ENCODE measurements around the gene RANGAP1.
"Not testable (repeated sequence)": the region's sequence is repeated elsewhere in the genome, so short reads cannot be mapped to it uniquely, and the experiment has no call there.

The RANGAP1 gene

DNA sequence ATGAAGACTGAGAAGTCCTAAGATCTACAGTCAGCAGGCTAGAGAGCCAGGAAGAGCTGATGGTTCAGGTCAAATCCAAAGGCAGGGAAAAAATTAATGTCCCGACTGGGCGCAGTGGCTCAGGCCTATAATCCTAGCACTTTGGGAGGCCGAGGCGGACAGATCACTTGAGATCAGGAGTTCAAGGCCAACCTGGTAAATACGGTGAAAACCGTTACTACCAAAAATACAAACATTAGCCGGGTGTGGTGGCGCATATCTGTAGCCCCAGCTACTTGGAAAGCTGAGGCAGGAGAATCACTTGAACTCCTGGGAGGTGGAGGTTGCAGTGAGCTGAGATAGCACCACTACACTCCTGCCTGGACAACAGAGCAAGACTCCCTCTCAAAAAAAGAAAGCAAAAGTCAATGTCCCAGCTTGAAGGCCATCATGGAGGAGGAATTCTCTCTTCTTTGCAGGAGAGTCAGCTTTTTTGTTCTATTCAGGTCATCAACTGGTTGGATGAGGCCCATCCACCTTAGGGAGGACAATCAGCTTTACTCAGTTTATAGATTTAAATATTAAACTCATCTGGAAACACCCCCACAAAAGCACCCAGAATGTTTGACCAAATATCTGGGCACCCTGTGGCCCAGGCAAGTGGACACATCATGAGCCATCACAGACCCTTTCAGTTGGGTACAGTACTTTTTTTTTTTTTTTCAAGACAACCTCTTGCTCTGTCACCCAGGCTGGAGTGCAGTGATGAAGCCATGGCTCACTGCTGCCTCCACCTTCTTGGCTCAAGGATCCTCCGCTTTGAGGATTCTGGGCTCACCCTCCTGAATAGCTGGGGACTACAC lies 11.1 kb upstream of the RANGAP1 start:
- no peak for DNase-seq

DNA sequence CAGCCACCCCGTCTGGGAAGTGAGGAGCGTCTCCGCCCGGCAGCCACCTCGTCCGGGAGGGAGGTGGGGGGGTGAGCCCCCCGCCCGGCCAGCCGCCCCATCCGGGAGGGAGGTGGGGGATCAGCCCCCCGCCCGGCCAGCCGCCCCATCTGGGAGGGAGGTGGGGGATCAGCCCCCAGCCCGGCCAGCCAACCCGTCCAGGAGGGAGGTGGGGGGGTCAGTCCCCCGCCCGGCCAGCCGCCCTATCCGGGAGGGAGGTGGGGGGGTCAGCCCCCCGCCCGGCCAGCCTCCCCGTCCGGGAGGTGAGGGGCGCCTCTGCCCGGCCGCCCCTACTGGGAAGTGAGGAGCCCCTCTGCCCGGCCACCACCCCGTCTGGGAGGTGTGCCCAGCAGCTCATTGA lies 8.8 kb upstream of the RANGAP1 start:
- not testable (repeated sequence) for DNase-seq

DNA sequence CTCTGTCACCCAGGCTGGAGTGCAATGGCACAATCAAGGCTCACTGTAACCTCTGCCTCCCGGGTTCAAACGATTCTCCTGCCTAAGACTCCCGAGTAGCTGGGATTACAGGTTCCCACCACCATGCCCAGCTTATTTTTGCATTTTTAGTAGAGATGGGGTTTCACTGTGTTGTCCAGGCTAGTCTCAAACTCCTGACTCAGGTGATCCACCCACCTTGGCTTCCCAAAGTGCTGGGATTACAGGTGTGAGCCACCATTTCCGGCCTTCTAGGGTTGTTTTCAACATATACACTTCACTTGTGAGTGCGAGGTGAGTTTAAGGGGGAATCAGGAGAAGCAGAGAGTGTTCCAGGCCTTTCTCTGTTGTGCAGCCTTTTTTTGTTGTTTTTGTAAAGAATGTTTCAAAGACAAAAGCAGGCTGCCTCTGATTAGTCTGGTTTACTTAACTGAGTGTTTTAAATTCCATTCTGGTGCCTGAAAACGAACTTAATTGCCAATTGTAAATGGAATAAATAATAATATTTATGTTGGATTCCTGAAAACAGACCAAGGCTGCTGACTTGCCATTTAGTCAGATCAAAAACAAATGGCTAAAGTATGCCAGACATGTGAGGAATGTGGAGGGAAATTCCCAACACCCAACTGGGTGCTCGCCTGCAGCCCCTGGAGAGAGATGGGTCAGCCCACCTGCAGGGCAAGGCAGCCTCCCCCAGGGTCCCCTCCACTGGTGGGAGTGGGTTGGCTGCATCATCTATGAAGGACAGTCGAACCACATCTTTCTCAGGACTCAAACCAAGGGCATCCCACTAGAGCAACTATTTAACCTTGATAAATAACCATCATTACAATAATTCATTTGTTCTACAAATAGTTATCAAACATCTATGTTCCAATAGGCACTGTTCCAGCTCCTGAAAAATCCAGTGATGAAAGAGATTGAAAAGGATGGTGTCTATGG lies 4.6 kb upstream of the RANGAP1 start:
- no peak for DNase-seq

DNA sequence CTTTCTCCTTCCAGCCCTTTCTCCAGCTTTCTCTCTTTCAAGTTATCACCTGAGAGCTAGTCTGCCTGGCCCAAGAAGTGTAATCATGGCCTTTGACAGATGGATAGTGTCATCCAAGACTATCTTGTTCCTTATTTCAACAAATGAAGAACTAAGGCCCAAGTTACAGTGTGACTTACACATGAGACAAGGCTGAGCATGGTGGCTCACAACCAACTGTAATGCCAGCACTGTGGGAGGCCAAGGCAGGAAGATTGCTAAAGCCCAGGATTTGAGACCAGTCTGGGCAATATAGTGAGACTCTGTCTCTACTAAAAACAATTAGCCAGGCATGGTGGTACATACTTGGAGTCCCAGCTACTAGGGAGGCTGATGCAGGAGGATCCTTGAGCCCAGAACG lies 3.7 kb upstream of the RANGAP1 start:
- DNase-seq: no peak

DNA sequence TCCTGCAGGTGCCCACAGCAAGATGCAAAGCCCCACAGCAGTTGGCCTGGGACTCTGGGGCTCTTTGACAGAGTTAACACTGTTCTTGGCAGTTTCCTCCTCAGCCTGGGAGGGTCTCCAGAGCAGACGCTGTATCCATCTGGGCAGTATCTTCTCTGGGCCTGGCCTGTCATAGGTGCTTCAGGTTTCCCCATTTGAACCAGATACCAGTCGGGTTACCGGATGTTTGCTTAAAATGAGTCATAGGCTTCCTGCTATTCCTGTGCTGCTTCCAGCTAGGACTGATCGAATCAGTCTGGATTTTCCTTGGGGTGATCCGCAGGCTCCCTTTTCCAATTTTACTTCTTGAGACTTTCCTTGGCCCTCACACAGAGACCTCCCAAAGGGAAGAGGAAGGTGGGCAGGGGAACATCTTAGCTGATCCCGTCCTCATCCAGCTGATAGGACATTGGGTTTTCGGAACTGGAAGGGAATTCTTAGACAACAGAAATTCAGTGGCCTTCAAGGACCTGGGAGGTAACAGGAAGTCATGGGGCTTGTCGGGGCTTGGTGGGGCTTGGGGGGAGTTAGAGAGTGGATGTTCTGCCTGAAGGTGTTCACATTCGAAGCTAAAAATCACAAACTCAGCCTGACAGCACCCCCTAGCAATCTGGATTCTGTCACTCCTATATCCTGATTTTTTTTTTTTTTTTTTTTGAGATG lies 2.4 kb upstream of the RANGAP1 start:
- no peak for DNase-seq

DNA sequence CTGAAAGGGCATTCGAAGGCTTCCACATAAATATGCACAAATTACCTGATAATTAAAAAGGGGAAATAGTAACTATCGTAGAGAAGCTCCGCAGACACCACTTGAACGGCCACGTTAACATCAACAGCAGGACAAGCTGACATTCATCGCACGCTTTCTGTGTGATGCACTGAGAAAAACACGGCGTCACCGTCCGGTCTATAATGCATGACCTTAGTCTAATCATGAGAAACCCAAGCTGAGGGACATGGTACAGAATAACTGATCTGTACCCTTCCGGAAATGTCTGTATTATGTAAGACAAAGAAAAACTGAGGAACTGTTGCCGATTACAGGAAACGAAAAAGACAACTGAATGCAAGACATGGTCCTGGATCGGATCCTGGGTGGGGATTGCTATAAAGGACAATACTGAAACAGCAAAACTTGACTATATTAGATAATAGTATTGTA lies 678 bp upstream of the RANGAP1 start:
- peak; percentile 60 for DNase-seq

DNA sequence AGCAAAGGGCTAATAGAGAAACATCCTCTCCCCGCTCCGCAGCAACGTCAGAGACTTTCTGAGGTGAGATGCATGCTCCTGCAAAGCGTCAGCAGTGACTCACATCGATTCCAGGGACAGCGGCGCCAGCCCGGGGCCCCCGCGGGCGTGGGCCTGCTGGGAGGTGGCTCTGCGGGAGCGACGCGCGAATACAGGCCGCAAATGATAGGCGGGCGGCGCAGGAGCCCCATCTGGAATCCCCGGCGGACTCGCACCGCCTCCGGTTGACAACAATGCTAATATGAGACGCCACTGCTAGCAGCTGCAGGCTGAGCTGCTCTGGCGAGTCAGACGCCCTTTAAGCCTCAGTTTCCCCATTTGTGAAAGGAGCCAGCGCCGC lies 557 bp downstream of the RANGAP1 start:
- DNase-seq: peak; percentile 83

DNA sequence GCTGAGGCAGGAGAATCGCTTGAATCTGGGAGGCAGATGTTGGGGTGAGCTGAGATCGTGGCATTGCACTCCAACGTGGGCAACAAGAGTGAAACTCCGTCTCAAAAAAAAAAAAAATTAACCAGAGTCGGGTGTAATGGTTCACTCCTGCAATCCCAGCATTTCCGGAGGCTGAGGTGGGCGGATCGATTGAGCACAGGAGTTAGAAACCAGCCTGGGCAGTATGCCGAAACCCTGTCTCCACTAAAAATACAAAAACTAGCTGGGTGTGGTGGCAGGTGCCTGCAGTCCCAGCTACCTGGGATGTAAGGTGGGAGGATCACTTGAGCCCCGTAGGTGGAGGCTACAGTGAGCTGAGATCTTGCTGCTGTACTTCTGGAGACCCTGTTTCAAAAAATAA lies 1.5 kb downstream of the RANGAP1 start:
- no peak for DNase-seq

DNA sequence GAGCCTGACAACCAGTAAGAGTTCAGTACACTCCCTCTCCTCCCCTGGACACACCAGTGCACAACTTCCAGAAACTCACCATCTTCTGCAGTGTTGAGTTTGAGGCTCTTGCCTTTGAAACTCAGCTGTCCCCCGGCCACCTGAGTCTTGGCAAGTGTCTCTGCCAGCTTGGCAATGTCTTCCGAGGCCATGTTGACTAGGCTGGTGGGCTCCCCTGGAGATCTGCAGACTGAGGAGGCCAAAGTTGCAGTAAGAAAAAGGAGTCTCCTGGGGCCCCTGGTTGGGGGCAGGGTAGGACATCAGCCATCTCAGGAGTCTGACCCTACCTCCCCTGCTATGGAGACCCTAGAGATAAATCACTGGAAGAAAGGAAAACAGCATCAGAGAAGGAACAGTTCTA lies 5.1 kb downstream of the RANGAP1 start:
- no peak for DNase-seq

DNA sequence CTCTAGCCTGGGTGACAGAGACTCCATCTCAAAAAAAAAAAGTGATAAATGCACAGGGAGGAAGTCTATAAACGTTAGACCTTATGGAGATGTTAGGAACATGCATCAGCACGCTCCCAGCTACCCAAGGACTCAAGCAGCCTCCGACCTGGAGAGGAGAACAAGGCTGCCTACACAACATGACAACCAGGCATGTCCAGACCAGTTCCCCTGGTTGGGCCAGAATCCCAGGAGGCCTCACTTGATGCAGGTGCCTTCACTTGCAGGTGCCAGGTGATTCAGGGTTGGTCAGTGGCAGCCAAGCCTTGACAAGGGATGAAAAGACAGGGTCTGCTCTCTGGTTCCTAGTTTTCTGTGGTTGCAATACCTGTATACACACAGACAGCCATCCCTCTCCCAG lies 5.9 kb downstream of the RANGAP1 start:
- DNase-seq: no peak

DNA sequence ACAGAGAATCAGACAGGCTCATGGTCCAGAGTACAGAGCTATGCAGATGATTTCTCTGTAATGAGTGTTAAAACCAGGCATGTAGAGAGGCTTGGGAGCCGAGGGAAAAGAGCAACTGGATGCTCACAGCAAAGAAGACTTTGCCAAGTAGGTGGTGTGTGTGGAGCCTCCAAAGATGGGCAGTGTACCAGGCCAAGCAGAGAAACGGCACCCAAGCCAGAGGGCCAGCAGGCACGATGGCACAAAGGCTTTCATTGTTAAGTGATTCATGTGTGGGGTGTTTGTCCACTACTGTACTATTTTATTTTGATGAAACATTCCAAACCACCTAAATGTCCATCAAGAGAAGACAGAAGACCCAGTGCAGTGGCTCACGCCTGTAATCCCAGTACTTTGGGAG lies 11.1 kb downstream of the RANGAP1 start:
- DNase-seq: no peak

DNA sequence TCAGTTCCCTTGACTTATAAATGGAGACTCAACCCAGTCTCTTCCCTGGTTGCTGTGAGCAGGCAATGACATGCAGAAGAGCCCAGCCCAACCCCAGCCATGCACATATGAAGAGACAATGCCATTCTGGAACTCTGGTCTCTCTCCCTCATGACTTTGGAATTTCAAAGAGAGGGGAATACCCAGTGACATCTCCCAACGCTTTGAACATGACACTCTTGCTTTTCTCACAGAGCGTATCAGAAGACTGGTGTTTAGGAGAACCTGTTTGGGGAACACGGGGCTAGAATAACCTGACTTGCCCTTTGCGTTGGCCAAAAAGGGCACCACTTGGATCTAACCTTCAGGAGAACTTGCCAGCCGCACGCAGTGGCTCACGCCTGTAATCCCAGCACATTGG lies 12.9 kb downstream of the RANGAP1 start:
- no peak for DNase-seq

DNA sequence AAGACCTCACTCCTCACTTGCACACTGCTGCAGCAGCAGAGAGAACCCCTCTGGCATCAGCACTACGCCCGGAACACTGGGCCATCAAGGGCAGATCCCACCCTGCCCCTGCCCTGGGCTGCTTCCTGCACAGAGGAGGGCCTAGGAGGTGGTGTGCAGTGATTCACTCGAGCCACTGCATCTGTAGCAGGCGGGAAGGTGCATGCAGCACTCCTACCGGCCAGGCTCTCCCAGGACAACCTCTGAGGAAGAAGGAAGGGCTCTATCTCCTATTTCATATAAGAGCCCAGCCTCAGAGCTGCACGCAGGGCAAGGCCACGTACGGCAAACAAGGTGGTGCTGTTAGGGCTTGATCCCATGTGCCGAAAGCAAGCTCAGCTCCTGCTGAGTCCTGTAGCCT lies 14.2 kb downstream of the RANGAP1 start:
- DNase-seq: no peak

DNA sequence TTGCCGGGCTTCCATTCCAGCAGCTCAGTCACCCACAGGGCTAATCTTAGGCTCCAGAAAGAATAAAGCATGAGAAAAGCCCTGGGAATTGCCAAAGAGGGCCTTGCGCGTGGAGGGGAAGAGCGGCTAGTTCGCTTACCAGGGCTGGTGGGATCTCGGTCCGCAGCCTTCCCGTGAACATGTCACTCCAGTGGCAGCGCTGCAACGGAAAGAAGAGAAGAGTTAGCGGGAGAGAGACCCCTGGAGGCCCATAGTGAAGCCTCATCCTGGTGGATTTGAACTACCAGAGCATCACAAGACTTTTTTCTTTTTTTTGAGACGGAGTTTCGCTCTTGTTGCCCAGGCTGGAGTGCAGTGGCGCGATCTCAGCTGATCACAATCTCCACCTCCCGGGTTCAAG lies 18.0 kb downstream of the RANGAP1 start:
- no peak for DNase-seq

DNA sequence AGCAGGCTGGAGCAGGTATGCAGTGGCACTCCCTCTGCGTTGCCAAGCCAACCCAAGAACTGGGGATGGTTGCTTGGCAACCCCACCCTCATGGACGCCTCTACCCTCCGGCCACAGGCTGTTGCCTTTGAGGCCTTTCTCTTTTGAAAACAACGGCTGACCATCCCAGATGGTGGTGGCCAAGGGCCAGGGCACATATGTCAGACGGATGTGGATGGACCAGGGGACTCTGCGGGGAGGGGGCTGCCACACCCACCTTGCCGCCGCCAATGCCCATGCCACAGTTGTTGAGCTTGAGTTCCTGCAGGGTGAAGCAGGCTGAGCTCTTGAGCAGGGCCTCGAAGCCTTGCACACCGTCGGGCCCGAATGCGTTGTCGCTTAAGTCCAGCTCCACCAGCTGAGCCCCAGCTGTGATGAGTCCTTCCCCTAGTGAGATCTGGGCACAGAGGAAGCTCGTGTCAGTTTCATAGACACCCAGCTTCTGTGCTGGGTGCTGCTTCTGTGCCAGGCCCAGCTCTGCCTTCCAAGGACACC lies 21.5 kb downstream of the RANGAP1 start:
- no peak for DNase-seq

DNA sequence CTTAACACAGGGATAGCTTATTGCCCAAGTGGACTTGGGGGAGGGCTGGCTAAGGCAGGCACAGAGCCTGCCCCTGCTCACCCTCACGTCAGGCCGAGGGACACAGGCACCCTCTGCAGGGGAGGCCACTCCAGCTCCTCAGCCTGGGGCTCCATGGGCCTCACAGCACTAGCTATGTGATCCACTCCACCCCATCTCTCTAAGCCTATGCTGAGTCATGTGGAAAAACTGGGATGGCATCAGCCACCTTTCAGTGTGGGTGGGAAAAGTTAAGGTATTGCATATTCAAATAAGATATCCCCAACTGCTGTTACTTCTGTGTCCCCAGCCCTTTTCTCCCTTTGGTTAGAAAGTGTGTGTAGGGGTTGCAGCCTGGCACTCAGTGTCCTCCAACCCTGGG lies 22.3 kb downstream of the RANGAP1 start:
- no peak for DNase-seq

DNA sequence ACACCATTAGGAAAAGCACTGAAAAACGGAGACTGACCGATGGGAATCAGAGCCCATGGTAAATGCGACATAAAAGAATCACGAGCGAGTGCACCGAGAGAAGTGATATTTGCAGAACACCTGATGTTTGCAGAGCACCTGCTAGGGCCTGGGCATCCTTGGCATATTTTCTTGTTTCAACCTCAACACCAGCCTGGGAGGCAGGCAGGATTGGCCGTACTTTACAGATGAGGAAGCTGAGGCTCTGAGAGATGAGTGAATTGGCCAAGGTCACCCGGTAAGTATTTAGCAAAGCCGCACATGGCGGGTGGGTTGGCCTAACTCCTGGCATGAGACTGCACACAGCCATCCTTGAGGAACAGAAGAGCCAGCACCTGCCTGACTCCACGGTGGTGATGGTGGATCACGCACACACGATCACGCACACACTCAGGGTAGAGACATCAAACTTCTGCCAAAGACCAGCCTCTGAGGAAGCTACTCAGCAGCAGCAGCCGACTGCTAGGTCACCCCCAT lies 23.7 kb downstream of the RANGAP1 start:
- DNase-seq: no peak

DNA sequence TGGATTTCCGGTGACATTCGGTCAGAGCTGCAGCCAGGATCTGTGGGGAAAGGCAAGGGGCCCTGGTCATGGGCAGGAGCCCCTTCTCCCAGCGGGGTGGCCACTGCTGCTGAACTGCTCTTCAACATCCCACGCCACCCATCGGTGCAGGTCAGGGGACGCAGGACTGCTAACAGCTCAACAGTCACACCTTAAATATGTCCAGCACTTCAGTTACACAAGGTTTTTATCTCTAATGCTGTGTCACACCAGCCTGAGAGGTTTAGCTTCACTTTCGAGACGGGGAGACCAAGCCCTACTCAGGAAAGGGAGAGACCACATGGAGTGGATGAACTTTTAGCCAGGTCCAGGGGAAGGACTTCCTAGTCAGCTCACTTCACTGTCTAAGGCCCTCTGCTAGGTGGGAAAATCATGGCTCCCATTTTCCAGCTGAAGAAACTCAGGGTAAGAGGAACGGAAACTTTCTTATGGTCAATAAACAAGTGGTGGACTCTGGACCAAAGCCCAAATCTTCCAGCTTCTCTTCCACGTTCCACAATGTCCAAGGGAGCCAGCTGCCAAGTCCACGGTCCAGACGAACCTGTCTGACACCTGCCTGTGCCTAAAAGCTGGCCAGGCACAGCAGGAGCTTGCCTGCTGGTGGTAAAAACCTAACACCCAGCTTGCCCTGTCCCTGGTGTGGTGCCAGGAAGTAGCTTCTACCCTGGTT lies 24.3 kb downstream of the RANGAP1 start:
- DNase-seq: no peak

DNA sequence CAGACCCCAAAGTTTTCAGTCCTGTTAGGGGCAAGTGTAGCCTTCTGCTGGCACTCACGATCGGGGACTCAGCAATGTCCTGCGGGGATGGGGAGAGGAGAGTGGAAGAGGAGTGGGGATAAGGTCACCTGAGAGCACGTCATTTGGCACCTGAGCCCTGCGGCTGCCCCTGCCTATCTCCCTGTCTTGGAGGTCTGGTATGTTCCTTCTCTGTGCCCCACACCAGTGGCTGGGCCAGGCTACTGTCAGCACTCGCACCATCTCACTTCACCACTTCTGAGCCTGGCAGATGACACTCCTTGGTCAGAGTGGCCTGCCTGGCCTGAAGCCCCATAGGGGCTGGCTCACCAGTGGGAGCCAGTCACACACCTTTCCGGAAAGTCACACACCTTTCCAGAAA lies 25.1 kb downstream of the RANGAP1 start:
- DNase-seq: no peak

DNA sequence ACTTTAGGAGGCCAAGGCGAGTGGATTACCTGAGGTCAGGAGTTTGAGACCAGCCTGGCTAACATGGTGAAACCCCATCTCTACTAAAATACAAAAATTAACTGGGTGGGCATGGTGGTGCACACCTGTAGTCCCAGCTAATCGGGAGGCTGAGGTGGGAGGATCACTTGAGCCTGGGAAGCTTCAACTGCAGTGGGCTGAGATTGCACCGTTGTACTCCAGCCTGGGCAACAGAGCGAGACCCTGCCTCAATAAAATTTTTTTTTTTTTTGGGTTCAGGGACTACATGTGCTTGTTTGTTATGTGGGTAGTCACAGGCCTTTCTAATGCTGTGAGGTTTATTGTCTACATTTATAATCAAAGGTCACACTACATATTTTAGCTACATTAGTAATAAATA lies 26.2 kb downstream of the RANGAP1 start:
- not testable (repeated sequence) for DNase-seq

DNA sequence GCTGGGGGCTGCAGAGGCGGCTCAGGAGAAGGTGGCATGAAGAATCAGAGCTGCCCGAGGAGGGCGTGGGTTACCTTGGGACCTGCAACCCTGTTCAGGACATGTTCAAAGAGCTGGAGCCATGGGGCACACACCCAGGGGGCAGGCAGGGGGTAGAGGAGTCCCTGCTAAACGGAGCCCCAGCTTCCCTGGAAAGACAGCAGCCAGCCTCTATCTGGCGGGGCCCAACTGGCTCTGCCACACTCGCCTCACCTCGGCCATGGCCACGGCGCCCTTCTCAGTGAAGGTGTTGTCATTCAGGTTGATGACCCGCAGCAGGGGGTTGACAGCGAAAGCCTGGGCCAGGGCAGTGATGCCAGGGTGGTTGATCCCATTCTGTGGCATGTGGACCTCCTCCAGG lies 28.3 kb downstream of the RANGAP1 start:
- DNase-seq: no peak
